H1 (cell line): ENCODE measurements around the gene ZNF350.

Experiments used
- BRCA1 ChIP-seq: IDR thresholded peaks from 2 replicates; pipeline ENCODE4 v1.6.1; 2012; ENCODE audit warnings: low read depth, low read length, improper control_type of control experiment
- EZH2 ChIP-seq: fragments of 200-600 bp; sonication (generic); IDR thresholded peaks from 2 replicates; pipeline ENCODE4 v1.7.1; 2012; ENCODE audit warnings: low read depth, mild to moderate bottlenecking, moderate library complexity, low read length, inconsistent platforms; ENCODE audit not compliant: severe bottlenecking
- JUND ChIP-seq: IDR thresholded peaks from 2 replicates; pipeline ENCODE4 v1.6.1; 2011; ENCODE audit warnings: mild to moderate bottlenecking, improper control_type of control experiment, low read length
- POLR2A ChIP-seq, 2 experiments: IDR thresholded peaks; 1 replicate in 1 of 2; 2 replicates in 1 of 2; pipeline ENCODE4 v1.6.1; 2011; ENCODE audit warnings: low read depth in 2 of 2, low read length in 2 of 2, mild to moderate bottlenecking in 2 of 2; ENCODE audit errors: control extremely low read depth in 1 of 2
- RAD21 ChIP-seq, 2 experiments: IDR thresholded peaks in 1 of 2; conservative IDR thresholded peaks in 1 of 2; 2 replicates each; pipeline ENCODE4 v1.6.1; 2011; ENCODE audit warnings: low read depth in 2 of 2, low read length in 2 of 2, improper control_type of control experiment in 1 of 2, inconsistent platforms in 1 of 2, mild to moderate bottlenecking in 1 of 2, moderate library complexity in 1 of 2
- RXRA ChIP-seq: IDR thresholded peaks from 2 replicates; pipeline ENCODE4 v1.6.1; 2011; ENCODE audit warnings: low read depth, mild to moderate bottlenecking, low read length, moderate library complexity; ENCODE audit not compliant: insufficient read depth
- SUZ12 ChIP-seq: fragments of 200-600 bp; sonication (generic); IDR thresholded peaks from 2 replicates; pipeline ENCODE4 v1.6.1; 2012; ENCODE audit warnings: mild to moderate bottlenecking, inconsistent platforms, low read length, moderate library complexity, mixed read lengths
- TEAD4 ChIP-seq: IDR thresholded peaks from 2 replicates; pipeline ENCODE4 v1.6.1; 2012; ENCODE audit warnings: low read depth, low read length, inconsistent platforms, mixed read lengths
- TF ChIP-seq, protein P1 (sequence below): IDR thresholded peaks from 2 replicates; pipeline ENCODE4 v1.6.1; 2012; ENCODE audit warnings: inconsistent platforms
- TF ChIP-seq, protein P2 (sequence below), 3 experiments: IDR thresholded peaks; 1 replicate in 2 of 3; 2 replicates in 1 of 3; pipeline versions ENCODE4 v1.5.1 to v1.6.1; 2011; ENCODE audit warnings: low read length in 3 of 3, mild to moderate bottlenecking in 3 of 3, inconsistent platforms in 2 of 3, low read depth in 1 of 3, moderate library complexity in 1 of 3; ENCODE audit not compliant: insufficient read depth in 1 of 3; ENCODE audit errors: control extremely low read depth in 1 of 3

DNA sequence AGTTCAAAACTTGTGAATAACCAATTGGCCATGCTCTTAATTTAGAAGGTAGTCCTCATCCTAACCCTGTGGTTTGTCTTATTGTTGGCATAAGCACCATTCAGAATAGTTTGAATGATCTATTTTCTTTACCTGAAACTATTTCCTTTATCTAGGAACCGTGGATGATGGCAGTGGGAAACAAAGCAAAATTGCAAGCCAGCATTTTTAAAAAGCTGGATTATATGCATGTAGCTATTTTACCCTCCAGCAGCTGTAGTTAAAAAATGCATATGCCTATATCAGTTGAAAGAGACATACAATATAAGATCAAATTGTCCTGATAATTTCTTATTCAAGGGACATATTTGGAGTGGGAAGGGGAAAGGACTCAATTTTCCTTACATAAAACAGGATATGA is 40.0 kb downstream of the ZNF350 start:
- TF ChIP-seq, protein P1, sequence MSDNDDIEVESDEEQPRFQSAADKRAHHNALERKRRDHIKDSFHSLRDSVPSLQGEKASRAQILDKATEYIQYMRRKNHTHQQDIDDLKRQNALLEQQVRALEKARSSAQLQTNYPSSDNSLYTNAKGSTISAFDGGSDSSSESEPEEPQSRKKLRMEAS: no peak
- TF ChIP-seq, protein P2, sequence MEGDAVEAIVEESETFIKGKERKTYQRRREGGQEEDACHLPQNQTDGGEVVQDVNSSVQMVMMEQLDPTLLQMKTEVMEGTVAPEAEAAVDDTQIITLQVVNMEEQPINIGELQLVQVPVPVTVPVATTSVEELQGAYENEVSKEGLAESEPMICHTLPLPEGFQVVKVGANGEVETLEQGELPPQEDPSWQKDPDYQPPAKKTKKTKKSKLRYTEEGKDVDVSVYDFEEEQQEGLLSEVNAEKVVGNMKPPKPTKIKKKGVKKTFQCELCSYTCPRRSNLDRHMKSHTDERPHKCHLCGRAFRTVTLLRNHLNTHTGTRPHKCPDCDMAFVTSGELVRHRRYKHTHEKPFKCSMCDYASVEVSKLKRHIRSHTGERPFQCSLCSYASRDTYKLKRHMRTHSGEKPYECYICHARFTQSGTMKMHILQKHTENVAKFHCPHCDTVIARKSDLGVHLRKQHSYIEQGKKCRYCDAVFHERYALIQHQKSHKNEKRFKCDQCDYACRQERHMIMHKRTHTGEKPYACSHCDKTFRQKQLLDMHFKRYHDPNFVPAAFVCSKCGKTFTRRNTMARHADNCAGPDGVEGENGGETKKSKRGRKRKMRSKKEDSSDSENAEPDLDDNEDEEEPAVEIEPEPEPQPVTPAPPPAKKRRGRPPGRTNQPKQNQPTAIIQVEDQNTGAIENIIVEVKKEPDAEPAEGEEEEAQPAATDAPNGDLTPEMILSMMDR (IDR thresholded peaks at IDR 0.05; ENCODE audit: control extremely low read depth in 1 of 3, insufficient read depth in 1 of 3, low read depth in 1 of 3, low read length in 3 of 3): no peak
- no peak for TF ChIP-seq POLR2A (IDR thresholded peaks at IDR 0.05; ENCODE audit: control extremely low read depth in 1 of 2, low read depth in 2 of 2, low read length in 2 of 2)
- TF ChIP-seq RXRA: no peak
- TF ChIP-seq TEAD4: no peak
- TF ChIP-seq JUND: no peak
- TF ChIP-seq RAD21 (IDR thresholded peaks at IDR 0.05 in 1 of 2, conservative IDR thresholded peaks at IDR 0.05 in 1 of 2; ENCODE audit: low read depth in 2 of 2, low read length in 2 of 2): no peak
- no peak for TF ChIP-seq BRCA1
- TF ChIP-seq SUZ12: no peak
- no peak for TF ChIP-seq EZH2
